Upper lobe of left lung (tissue), 6 donors: ENCODE data around the gene GIMAP2. TPM values are rescaled to one million over a fixed set of nuclear protein-coding genes. Genes with fewer than 3 reads are reported as not detected.

ENCODE experiments used
- ATAC-seq, 2 donors: fragments of 200-7000 bp; cut with Tn5 transposase; one replicate each; pipeline ENCODE4 v1.9.1; 2022; ENCODE audit warnings: mild to moderate bottlenecking in 2 of 2, moderate library complexity in 2 of 2; ENCODE audit not compliant: low FRiP score in 2 of 2
- DNase-seq, 2 donors: peaks; one replicate each; pipeline ENCODE4 v3.0.0-alpha.2; 2019 to 2020
- H3K27ac ChIP-seq, 4 donors: fragments of 200-600 bp; sonication (generic); one replicate each; pipeline ENCODE4 v1.5.1; 2016 to 2019
- H3K27me3 ChIP-seq, 4 donors: fragments of 200-600 bp; sonication (generic); one replicate each; pipeline ENCODE4 v1.5.1; 2017 to 2019
- H3K36me3 ChIP-seq, 4 donors: fragments of 200-600 bp; sonication (generic); one replicate each; pipeline ENCODE4 v1.5.1; 2016 to 2019
- H3K4me1 ChIP-seq, 4 donors: fragments of 200-600 bp; sonication (generic); one replicate each; pipeline ENCODE4 v1.5.1; 2018 to 2019
- H3K4me3 ChIP-seq, 4 donors: fragments of 200-600 bp; sonication (generic); one replicate each; pipeline ENCODE4 v1.5.1; 2017 to 2019; ENCODE audit warnings: mild to moderate bottlenecking in 2 of 4, moderate library complexity in 1 of 4
- H3K9me3 ChIP-seq, 4 donors: fragments of 200-600 bp; sonication (generic); one replicate each; pipeline ENCODE4 v1.5.1; 2018 to 2019
- EP300 ChIP-seq, 4 donors: sonication (generic); formaldehyde crosslinking; IDR thresholded peaks; one replicate each; pipeline ENCODE4 v1.5.1; 2017; ENCODE audit warnings: antibody characterized with exemption in 4 of 4, control low read depth in 2 of 4
- POLR2A ChIP-seq, 4 donors: fragments of 450-650 bp; IDR thresholded peaks; one replicate each; pipeline ENCODE4 v1.5.1; 2016 to 2017; ENCODE audit warnings: antibody characterized with exemption in 4 of 4, mild to moderate bottlenecking in 2 of 4
- POLR2AphosphoS5 ChIP-seq, 2 donors: sonication (generic); formaldehyde crosslinking; IDR thresholded peaks; one replicate each; pipeline ENCODE4 v1.5.1; 2017; ENCODE audit warnings: antibody characterized with exemption in 2 of 2
- WGBS, 2 donors: methylation state at CpG; one replicate each; pipeline ENCODE4 v1.1.5; 2017 to 2018; 5-methylcytosine and 5-hydroxymethylcytosine counted together
- total RNA-seq, 6 donors: library from RNA; depleted of rRNA in 4 of 6; stranded (reverse); fragments of >200 nt in 4 of 6; gene quantifications; one replicate each; pipeline versions ENCODE4 v1.1.0 to v1.2.1, GENCODE V29; 2016 to 2021
- TF ChIP-seq, protein P1 (sequence below), 6 experiments: fragments of 450-650 bp in 4 of 6; fragments of 200-600 bp in 2 of 6; sonication (generic) in 2 of 6; IDR thresholded peaks; one replicate each; pipeline ENCODE4 v1.5.1; 2016 to 2019; ENCODE audit warnings: antibody characterized with exemption in 6 of 6
- donor health status: DM: no; HTN: no; CAD: no; lungs with moderate emphysema.
- donor health status: DM: no; HTN: yes; CAD: no; lungs with severe emphysema.

GIMAP2 gene
- total RNA-seq, 6 donors from 2014 or later: 15.5 to 34.0 (median 23.0) TPM

DNA sequence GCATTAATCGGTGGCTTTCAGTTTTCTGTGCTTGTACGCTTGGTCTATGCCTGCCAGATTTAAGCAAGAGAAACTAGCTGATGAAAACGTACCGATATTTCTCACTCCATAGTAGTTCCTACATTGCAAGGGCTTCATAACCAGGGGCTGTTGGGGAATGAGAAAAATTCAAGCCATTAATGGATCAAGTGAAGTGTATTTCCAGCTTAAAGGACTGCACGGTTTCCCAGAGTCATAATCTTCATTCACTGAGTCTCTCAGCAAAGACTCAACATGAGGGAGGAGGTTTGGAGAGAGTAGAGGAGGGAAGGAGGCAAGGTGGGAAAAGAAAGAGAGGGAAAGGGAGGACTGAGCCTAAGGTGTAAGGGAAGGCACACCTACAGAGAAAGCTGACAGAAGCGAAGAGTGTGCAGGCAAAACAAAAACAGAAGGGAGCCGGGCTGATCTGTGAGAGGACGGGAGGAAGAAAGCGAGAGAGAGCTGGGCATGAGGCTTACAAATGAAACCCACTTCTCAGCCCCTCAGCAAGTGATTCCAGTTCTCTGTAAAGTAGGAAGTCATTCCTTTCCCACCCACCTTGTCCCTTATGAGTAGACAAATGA is 625 bp downstream of the GIMAP2 start:
- no peak for TF ChIP-seq EP300 (IDR thresholded peaks at IDR 0.05)
- TF ChIP-seq, protein P1, sequence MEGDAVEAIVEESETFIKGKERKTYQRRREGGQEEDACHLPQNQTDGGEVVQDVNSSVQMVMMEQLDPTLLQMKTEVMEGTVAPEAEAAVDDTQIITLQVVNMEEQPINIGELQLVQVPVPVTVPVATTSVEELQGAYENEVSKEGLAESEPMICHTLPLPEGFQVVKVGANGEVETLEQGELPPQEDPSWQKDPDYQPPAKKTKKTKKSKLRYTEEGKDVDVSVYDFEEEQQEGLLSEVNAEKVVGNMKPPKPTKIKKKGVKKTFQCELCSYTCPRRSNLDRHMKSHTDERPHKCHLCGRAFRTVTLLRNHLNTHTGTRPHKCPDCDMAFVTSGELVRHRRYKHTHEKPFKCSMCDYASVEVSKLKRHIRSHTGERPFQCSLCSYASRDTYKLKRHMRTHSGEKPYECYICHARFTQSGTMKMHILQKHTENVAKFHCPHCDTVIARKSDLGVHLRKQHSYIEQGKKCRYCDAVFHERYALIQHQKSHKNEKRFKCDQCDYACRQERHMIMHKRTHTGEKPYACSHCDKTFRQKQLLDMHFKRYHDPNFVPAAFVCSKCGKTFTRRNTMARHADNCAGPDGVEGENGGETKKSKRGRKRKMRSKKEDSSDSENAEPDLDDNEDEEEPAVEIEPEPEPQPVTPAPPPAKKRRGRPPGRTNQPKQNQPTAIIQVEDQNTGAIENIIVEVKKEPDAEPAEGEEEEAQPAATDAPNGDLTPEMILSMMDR (IDR thresholded peaks at IDR 0.05): no peak
- no peak for TF ChIP-seq POLR2A (IDR thresholded peaks at IDR 0.05)
- TF ChIP-seq POLR2AphosphoS5 (IDR thresholded peaks at IDR 0.05): no peak
- H3K4me3 ChIP-seq: peak overlapping the region; percentile 36 to 61 (median 52)
- peaks cover 0 to 19% (median 4%) of the 10 kb centered on the region in 4 donors for H3K36me3 ChIP-seq
- DNase-seq (no peak), ATAC-seq (peak; percentile 49 to 69)
- H3K9me3 ChIP-seq: no peaks in the 10 kb centered on the region
- peaks cover 20 to 24% (median 23%) of the 10 kb centered on the region in 4 donors for H3K4me1 ChIP-seq
- no peaks in the 10 kb centered on the region for H3K27me3 ChIP-seq
- H3K27ac ChIP-seq: peak overlapping the region; percentile 85 to 92 (median 88)
- WGBS, 2 donors: 21 to 24% methylated on average over 8 of the region's 9 CpGs

DNA sequence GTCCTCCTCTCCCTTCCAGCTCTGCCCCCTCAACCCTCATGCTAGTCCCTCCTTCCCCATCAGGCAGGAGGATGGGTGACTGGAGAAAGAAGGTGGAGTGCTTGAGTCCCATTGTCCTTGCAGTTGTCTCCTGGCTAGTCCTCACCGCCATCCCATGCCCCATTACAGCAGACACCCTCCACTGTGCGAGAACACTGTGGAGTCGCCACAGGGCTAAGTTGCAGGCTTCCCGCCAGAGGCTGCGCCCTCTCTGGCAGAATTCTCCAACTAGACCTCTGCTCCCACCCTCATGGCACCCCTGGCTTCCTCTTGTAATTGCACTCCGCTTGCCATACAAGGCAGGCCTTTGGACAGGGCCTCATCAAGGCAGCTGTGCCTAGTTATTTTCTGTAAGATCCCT is 3.1 kb downstream of the GIMAP2 start:
- no peak for ATAC-seq
- no peak overlapping the region for H3K4me3 ChIP-seq
- H3K27me3 ChIP-seq: no peaks in the 10 kb centered on the region
- TF ChIP-seq EP300 (IDR thresholded peaks at IDR 0.05) (no peak), POLR2AphosphoS5 (IDR thresholded peaks at IDR 0.05) (no peak), POLR2A (IDR thresholded peaks at IDR 0.05) (no peak)
- TF ChIP-seq, protein P1 (IDR thresholded peaks at IDR 0.05): no peak
- DNase-seq: no peak
- H3K4me1 ChIP-seq: peaks cover 20 to 24% (median 23%) of the 10 kb centered on the region in 4 donors
- peak overlapping the region in 2 of 4 donors; percentile 54 to 85 for H3K27ac ChIP-seq
- peaks cover 0 to 35% (median 6%) of the 10 kb centered on the region in 4 donors for H3K36me3 ChIP-seq
- 98 to 100% methylated on average over 6 of the region's 6 CpGs for WGBS, 2 donors
- no peaks in the 10 kb centered on the region for H3K9me3 ChIP-seq

DNA sequence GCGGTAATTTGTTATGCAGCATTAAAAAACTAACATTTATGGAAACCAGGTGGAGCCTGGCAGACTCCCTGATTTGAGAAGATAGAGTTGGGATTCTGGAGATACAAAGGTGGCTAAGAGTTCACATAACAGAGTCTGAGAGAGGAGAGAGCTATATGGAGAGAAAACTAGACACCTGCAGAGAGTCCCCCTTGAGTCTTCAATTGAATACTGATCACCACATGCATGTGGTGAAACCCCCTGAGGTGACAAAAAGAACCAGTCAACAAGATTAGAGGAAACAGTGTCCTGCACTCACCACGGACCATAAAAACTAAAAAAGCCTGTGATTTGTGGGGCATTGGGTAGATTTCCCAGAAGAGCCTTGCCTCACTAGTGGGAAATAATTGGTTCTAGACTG is 10.1 kb downstream of the GIMAP2 start:
- Histone ChIP-seq H3K4me1 (no peaks in the 10 kb centered on the region), H3K27ac (no peak overlapping the region), H3K27me3 (no peaks in the 10 kb centered on the region), H3K36me3 (peaks cover 0 to 20% (median 4%) of the 10 kb centered on the region in 4 donors), H3K4me3 (no peak overlapping the region), H3K9me3 (peaks cover 0 to 32% (median 15%) of the 10 kb centered on the region in 4 donors)
- ATAC-seq (no peak), DNase-seq (no peak)
- 55 to 67% methylated on average over 2 of the region's 2 CpGs for WGBS, 2 donors
- TF ChIP-seq, protein P1 (IDR thresholded peaks at IDR 0.05): no peak
- no peak for TF ChIP-seq EP300 (IDR thresholded peaks at IDR 0.05)
- no peak for TF ChIP-seq POLR2AphosphoS5 (IDR thresholded peaks at IDR 0.05)
- TF ChIP-seq POLR2A (IDR thresholded peaks at IDR 0.05): no peak

DNA sequence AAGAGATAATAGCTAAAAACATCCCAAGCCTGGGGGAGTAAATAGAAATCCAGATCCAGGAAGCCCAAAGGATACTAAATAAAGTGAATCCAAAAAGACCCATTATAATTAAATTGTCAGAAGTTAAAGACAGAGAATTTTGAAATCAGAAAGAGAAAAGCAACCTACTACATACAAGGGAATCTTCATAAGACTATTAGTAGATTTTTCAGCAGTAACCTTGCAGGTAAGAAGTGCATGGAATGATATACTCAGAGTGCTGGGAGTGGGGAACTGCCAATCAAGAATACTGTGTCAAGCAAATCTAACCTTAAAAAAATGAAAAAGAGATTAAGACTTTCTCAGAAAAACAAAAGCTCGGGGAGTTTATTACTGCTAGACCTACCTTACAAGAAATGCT is 17.7 kb downstream of the GIMAP2 start:
- no peaks in the 10 kb centered on the region for H3K4me1 ChIP-seq
- DNase-seq (no peak), ATAC-seq (no peak)
- WGBS, 2 donors: 94 to 95% methylated on average over 1 of the region's 1 CpG
- no peak for TF ChIP-seq POLR2AphosphoS5 (IDR thresholded peaks at IDR 0.05)
- TF ChIP-seq, protein P1 (IDR thresholded peaks at IDR 0.05): no peak
- TF ChIP-seq POLR2A (IDR thresholded peaks at IDR 0.05): no peak
- TF ChIP-seq EP300 (IDR thresholded peaks at IDR 0.05): no peak
- H3K4me3 ChIP-seq: no peak overlapping the region
- H3K9me3 ChIP-seq: peaks cover 28 to 57% (median 39%) of the 10 kb centered on the region in 4 donors
- H3K27ac ChIP-seq: no peak overlapping the region
- H3K36me3 ChIP-seq: no peaks in the 10 kb centered on the region
- no peaks in the 10 kb centered on the region for H3K27me3 ChIP-seq

DNA sequence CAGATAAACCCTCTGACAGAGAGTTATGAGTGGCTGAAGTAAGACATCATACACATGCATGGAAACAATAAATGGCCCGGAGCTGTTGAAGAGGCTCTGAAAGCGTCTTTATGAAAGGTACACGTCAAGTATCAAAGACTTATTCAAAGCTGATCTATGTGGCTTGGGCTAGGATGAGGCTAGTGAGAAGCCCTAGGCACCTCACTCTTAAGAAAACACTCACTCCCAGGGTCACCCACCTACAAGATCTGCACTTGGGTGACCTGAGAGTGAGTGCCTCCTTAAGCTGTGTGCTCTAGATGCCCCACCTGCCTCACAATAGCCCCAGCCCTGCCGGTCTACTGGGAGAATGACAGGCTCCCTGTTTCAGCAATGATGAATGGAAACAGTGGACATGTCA is 29.8 kb downstream of the GIMAP2 start:
- Histone ChIP-seq H3K27ac (peak overlapping the region; percentile 76 to 91 (median 84)), H3K9me3 (peaks cover 0 to 9% (median 0%) of the 10 kb centered on the region in 4 donors), H3K27me3 (no peaks in the 10 kb centered on the region), H3K36me3 (peaks cover 0 to 13% (median 5%) of the 10 kb centered on the region in 4 donors), H3K4me3 (peak overlapping the region in 2 of 4 donors; percentile 56 to 64), H3K4me1 (peaks cover 2 to 21% (median 16%) of the 10 kb centered on the region in 4 donors)
- ATAC-seq: peak in 1 of 2 donors; percentile 26
- WGBS, 2 donors: 58 to 63% methylated on average over 4 of the region's 4 CpGs
- DNase-seq: no peak
- TF ChIP-seq EP300 (IDR thresholded peaks at IDR 0.05) (no peak), POLR2AphosphoS5 (IDR thresholded peaks at IDR 0.05) (no peak), POLR2A (IDR thresholded peaks at IDR 0.05) (no peak)
- TF ChIP-seq, protein P1 (IDR thresholded peaks at IDR 0.05): no peak
